ENCODE results near the gene INSL3.
A peak's percentile ranks its signal among the peaks of the same experiment; 100 is the strongest.
"Not testable (repeated sequence)": the region's sequence is repeated elsewhere in the genome, so short reads cannot be mapped to it uniquely, and the experiment has no call there.

INSL3 gene

GRCh38 chr19:17812099-17812498 lies 9.2 kb downstream of the INSL3 start:
- DNase-seq (ENCODE audit: low read depth in 2 of 2), result no peak

GRCh38 chr19:17811681-17812080 lies 9.6 kb downstream of the INSL3 start:
- no peak for DNase-seq (ENCODE audit: low read depth in 2 of 2)

GRCh38 chr19:17811103-17811502 lies 10.2 kb downstream of the INSL3 start:
- DNase-seq (ENCODE audit: low read depth in 2 of 2), result no peak

GRCh38 chr19:17807731-17808316 lies 13.5 kb downstream of the INSL3 start:
- DNase-seq (ENCODE audit: low read depth in 2 of 2), result no peak

GRCh38 chr19:17806945-17807344 lies 14.4 kb downstream of the INSL3 start:
- no peak for DNase-seq (ENCODE audit: low read depth in 2 of 2)

- no peak for DNase-seq (ENCODE audit: low read depth in 2 of 2)
These were observed 15.9 kb downstream of the INSL3 start for GRCh38 chr19:17805427-17805826.

- DNase-seq (ENCODE audit: low read depth in 2 of 2), result no peak
These were observed 17.9 kb downstream of the INSL3 start for GRCh38 chr19:17803264-17803896.

- DNase-seq (ENCODE audit: low read depth in 2 of 2), result no peak
These were observed 19.0 kb downstream of the INSL3 start for GRCh38 chr19:17802137-17802858.

GRCh38 chr19:17798599-17798998 lies 22.7 kb downstream of the INSL3 start:
- DNase-seq (ENCODE audit: low read depth in 2 of 2), result not testable (repeated sequence)

- peak; percentile 34 to 66 for DNase-seq (ENCODE audit: low read depth in 2 of 2)
These were observed 23.7 kb downstream of the INSL3 start for GRCh38 chr19:17797424-17798201.

- DNase-seq (ENCODE audit: low read depth in 2 of 2), result no peak
These were observed 24.4 kb downstream of the INSL3 start for GRCh38 chr19:17796838-17797423.

GRCh38 chr19:17796013-17796837 lies 25.1 kb downstream of the INSL3 start:
- no peak for DNase-seq (ENCODE audit: low read depth in 2 of 2)

GRCh38 chr19:17795495-17795856 lies 25.8 kb downstream of the INSL3 start:
- no peak for DNase-seq (ENCODE audit: low read depth in 2 of 2)

GRCh38 chr19:17794731-17795494 lies 26.4 kb downstream of the INSL3 start, which contains the start of gene B3GNT3:
Gene B3GNT3, plus strand, starts transcription at chr19:17795138. Its CDS starts 12,670 bp downstream, at chr19:17807808.
- no peak for DNase-seq (ENCODE audit: low read depth in 2 of 2)

- no peak for DNase-seq (ENCODE audit: low read depth in 2 of 2)
These were observed 26.9 kb downstream of the INSL3 start for GRCh38 chr19:17794412-17794730.

GRCh38 chr19:17790059-17790780 lies 31.1 kb downstream of the INSL3 start:
- no peak for DNase-seq (ENCODE audit: low read depth in 2 of 2)

- no peak for DNase-seq (ENCODE audit: low read depth in 2 of 2)
These were observed 32.7 kb downstream of the INSL3 start for GRCh38 chr19:17788632-17789031.

- DNase-seq (ENCODE audit: low read depth in 2 of 2), result no peak
These were observed 33.9 kb downstream of the INSL3 start for GRCh38 chr19:17787274-17787913.

Data from stimulated activated CD4-positive, alpha-beta T cell treated with anti-CD3 and anti-CD28 coated beads, Interleukin-12 subunit alpha, Interleukin-12 subunit beta, amount 100 ng/mL, for 24 hours (primary cell).